ENCODE measurements around the gene KCNE2. TPM values are rescaled to one million over a fixed set of nuclear protein-coding genes. Genes with fewer than 3 reads are reported as not detected.

Gene KCNE2
- total and polyA plus RNA-seq, 2 experiments from 2014 or later = 0.28 to 0.55 TPM

- TF ChIP-seq ZNF462 (CRISPR knock-in tag; IDR thresholded peaks at IDR 0.05) (no peak), CREB1 (CRISPR knock-in tag; IDR thresholded peaks at IDR 0.05; ENCODE audit: low read depth) (no peak), EZH2phosphoT487 (IDR thresholded peaks at IDR 0.05; ENCODE audit: unreplicated experiment) (no peak), NANOG (IDR thresholded peaks at IDR 0.05; ENCODE audit: borderline replicate concordance) (no peak)
Measured at GRCh38 chr21:34352556-34352955, 11.2 kb upstream of the KCNE2 start (continued).

- H3K4me3 ChIP-seq = no peak overlapping the region
- H3K4me3 Mint-ChIP-seq = no peak overlapping the region
- ATAC-seq (no peak), DNase-seq (ENCODE audit: low spot score) (no peak)
- H3K9me2 ChIP-seq (ENCODE audit: insufficient read depth) = no peaks in the 10 kb centered on the region
- no peaks in the 10 kb centered on the region for H3F3A ChIP-seq (replicated peaks; ENCODE audit: low read depth)
- peaks cover 5% of the 10 kb centered on the region for H3K27me3 Mint-ChIP-seq (ENCODE audit: insufficient read depth, low read depth, poor library complexity)
- no peaks in the 10 kb centered on the region for H3K36me3 ChIP-seq (ENCODE audit: insufficient read depth)
- no peak overlapping the region for H2AFZ ChIP-seq
- H4K20me1 ChIP-seq (replicated peaks; ENCODE audit: insufficient read depth) = no peaks in the 10 kb centered on the region
- no peaks in the 10 kb centered on the region for H3K4me1 ChIP-seq (ENCODE audit: insufficient read depth)
- no peaks in the 10 kb centered on the region for H3K79me2 ChIP-seq (replicated peaks; ENCODE audit: insufficient read depth)
- no peaks in the 10 kb centered on the region for H3K27me3 ChIP-seq (ENCODE audit: insufficient read depth)
- no peak overlapping the region for H3K27ac ChIP-seq (ENCODE audit: low read depth)
- peaks cover 6% of the 10 kb centered on the region; the same call in 1 of the 3 replicates for H3K9me3 Mint-ChIP-seq
- no peaks in the 10 kb centered on the region for H3K36me3 Mint-ChIP-seq (ENCODE audit: low read depth)
- no peaks in the 10 kb centered on the region; the same call in 1 of the 3 replicates for H3K4me1 Mint-ChIP-seq
- H3K4me2 ChIP-seq = no peak overlapping the region
- H3K27ac Mint-ChIP-seq = no peak overlapping the region
- TF ChIP-seq EZH2phosphoT487 (IDR thresholded peaks at IDR 0.05; ENCODE audit: unreplicated experiment) (no peak), STAT1 (IDR thresholded peaks at IDR 0.05; ENCODE audit: unreplicated experiment) (no peak), JUNB (IDR thresholded peaks at IDR 0.05; ENCODE audit: unreplicated experiment) (no peak), NANOG (IDR thresholded peaks at IDR 0.05; ENCODE audit: borderline replicate concordance) (no peak), ZNF114 (CRISPR knock-in tag; IDR thresholded peaks at IDR 0.05) (no peak), EZH2 (IDR thresholded peaks at IDR 0.05; ENCODE audit: low read depth, unreplicated experiment) (no peak), CREB1 (CRISPR knock-in tag; IDR thresholded peaks at IDR 0.05; ENCODE audit: low read depth) (no peak), ZNF331 (CRISPR knock-in tag; IDR thresholded peaks at IDR 0.05; ENCODE audit: low read depth) (no peak), ETS1 (IDR thresholded peaks at IDR 0.05) (no peak), CTCF (conservative IDR thresholded peaks at IDR 0.05; ENCODE audit: low read depth in 2 of 2) (no peak), REST (IDR thresholded peaks at IDR 0.05; ENCODE audit: unreplicated experiment) (no peak), POLR2AphosphoS5 (IDR thresholded peaks at IDR 0.05; ENCODE audit: low read depth) (no peak)
Measured at GRCh38 chr21:34353182-34353581, 10.6 kb upstream of the KCNE2 start.

Data from GM23338 (cell line).